NCI-H345 treated with DMSO at 0.1 percent for 48 hours (cell line): Measurements from ENCODE around the gene GPR150.
"Not testable (repeated sequence)": the region's sequence is repeated elsewhere in the genome, so short reads cannot be mapped to it uniquely, and the experiment has no call there.

ENCODE experiments used
- DNase-seq: peaks from one replicate; lab custom pipeline; 2025; ENCODE audit not compliant: unreplicated experiment; lab: John Stamatoyannopoulos, UW

GPR150 gene

GRCh38 chr5:95621839-95622629 lies 2.1 kb downstream of the GPR150 start:
- DNase-seq, result no peak

GRCh38 chr5:95623706-95624105 lies 3.8 kb downstream of the GPR150 start:
- no peak for DNase-seq

GRCh38 chr5:95624368-95624767 lies 4.5 kb downstream of the GPR150 start:
- DNase-seq, result no peak

GRCh38 chr5:95626701-95627100 lies 6.8 kb downstream of the GPR150 start:
- no peak for DNase-seq

GRCh38 chr5:95627971-95628810 lies 8.3 kb downstream of the GPR150 start:
- no peak for DNase-seq

- DNase-seq, result no peak
Measured at GRCh38 chr5:95628933-95629332, 9.0 kb downstream of the GPR150 start.

- DNase-seq, result no peak
Measured at GRCh38 chr5:95630394-95630917, 10.6 kb downstream of the GPR150 start.

- no peak for DNase-seq
Measured at GRCh38 chr5:95631255-95631958, 11.5 kb downstream of the GPR150 start.

GRCh38 chr5:95631991-95632675 lies 12.2 kb downstream of the GPR150 start:
- DNase-seq, result no peak

GRCh38 chr5:95632942-95633341 lies 13.1 kb downstream of the GPR150 start:
- DNase-seq, result not testable (repeated sequence)

- DNase-seq, result no peak
Measured at GRCh38 chr5:95633671-95634070, 13.8 kb downstream of the GPR150 start.

GRCh38 chr5:95634081-95634480 lies 14.2 kb downstream of the GPR150 start:
- no peak for DNase-seq

- no peak for DNase-seq
Measured at GRCh38 chr5:95638632-95639031, 18.7 kb downstream of the GPR150 start.

- DNase-seq, result no peak
Measured at GRCh38 chr5:95641741-95642220, 21.9 kb downstream of the GPR150 start.

- no peak for DNase-seq
Measured at GRCh38 chr5:95643152-95643551, 23.3 kb downstream of the GPR150 start.

GRCh38 chr5:95644351-95645042 lies 24.6 kb downstream of the GPR150 start:
- peak; percentile 47 for DNase-seq

GRCh38 chr5:95646226-95646568 lies 26.3 kb downstream of the GPR150 start:
- DNase-seq, result not testable (repeated sequence)

GRCh38 chr5:95646569-95647431 lies 26.9 kb downstream of the GPR150 start, which contains the start of gene RFESD:
TSS of gene RFESD (plus strand) at chr5:95646777. CDS start at chr5:95652272, 5,495 bp downstream.
- DNase-seq, result peak; percentile 68
